Fibroblast of lung (primary cell): ENCODE results near the gene CNDP2. TPM values are rescaled to one million over a fixed set of nuclear protein-coding genes. Genes with fewer than 3 reads are reported as not detected.

Source experiments
- DNase-seq, 2 donors: peaks; one replicate each; pipeline versions ENCODE4 v3.0.0 to v3.0.0-alpha.2; 2010; ENCODE audit warnings: low read depth in 2 of 2
- H2AFZ ChIP-seq: 2 replicates; pipeline ENCODE4 v1.5.1; 2012; ENCODE audit warnings: low read length, control low read depth, inconsistent platforms
- H3K27ac ChIP-seq: 2 replicates; pipeline ENCODE4 v1.5.1; 2011; ENCODE audit warnings: low read length, control low read depth; ENCODE audit not compliant: insufficient read depth
- H3K27me3 ChIP-seq: 2 replicates; pipeline ENCODE4 v1.5.1; 2011; ENCODE audit warnings: mild to moderate bottlenecking, low read length; ENCODE audit not compliant: control insufficient read depth, insufficient read depth
- H3K36me3 ChIP-seq: 2 replicates; pipeline ENCODE4 v1.5.1; 2011; ENCODE audit warnings: low read length; ENCODE audit not compliant: control insufficient read depth, insufficient read depth
- H3K4me1 ChIP-seq: 2 replicates; pipeline ENCODE4 v1.5.1; 2011; ENCODE audit warnings: low read length; ENCODE audit not compliant: control insufficient read depth, insufficient read depth; ENCODE audit errors: extremely low read depth
- H3K4me2 ChIP-seq: 2 replicates; pipeline ENCODE4 v1.5.1; 2011; ENCODE audit warnings: low read length, control low read depth; ENCODE audit not compliant: insufficient read depth; ENCODE audit errors: extremely low read depth
- H3K4me3 ChIP-seq, 4 experiments: fragments of 200-600 bp in 1 of 4; sonication (generic) in 1 of 4; replicated peaks in 1 of 4; 2 replicates each; pipeline ENCODE4 v1.5.1; 2011 to 2016; ENCODE audit warnings: low read length in 4 of 4, low read depth in 3 of 4, mild to moderate bottlenecking in 3 of 4, control low read depth in 2 of 4, inconsistent platforms in 1 of 4, mixed read lengths in 1 of 4; ENCODE audit not compliant: insufficient read depth in 1 of 4; ENCODE audit errors: control extremely low read depth in 1 of 4
- H3K79me2 ChIP-seq: 2 replicates; pipeline ENCODE4 v1.5.1; 2012; ENCODE audit warnings: mild to moderate bottlenecking, low read length, inconsistent platforms; ENCODE audit not compliant: control insufficient read depth, insufficient read depth
- H3K9ac ChIP-seq: 2 replicates; pipeline ENCODE4 v1.5.1; 2011; ENCODE audit warnings: mild to moderate bottlenecking, low read length, control low read depth; ENCODE audit not compliant: insufficient read depth
- H3K9me3 ChIP-seq: 2 replicates; pipeline ENCODE4 v1.5.1; 2012; ENCODE audit warnings: low read depth, low read length; ENCODE audit not compliant: control insufficient read depth, insufficient read depth
- H4K20me1 ChIP-seq: 2 replicates; pipeline ENCODE4 v1.5.1; 2011; ENCODE audit warnings: low read length; ENCODE audit not compliant: control insufficient read depth, insufficient read depth; ENCODE audit errors: extremely low read depth
- EZH2 ChIP-seq: IDR thresholded peaks from 2 replicates; pipeline ENCODE4 v1.5.1; 2012; ENCODE audit warnings: low read length, control low read depth, mild to moderate bottlenecking; ENCODE audit errors: missing control alignments
- polyA plus RNA-seq, 2 donors: library from polyadenylated mRNA; depleted of rRNA in 1 of 2; stranded (reverse) in 1 of 2; unstranded in 1 of 2; fragments of >200 nt; gene quantifications; 2 replicates each; pipeline ENCODE4 v1.2.1, GENCODE V29; 2011 to 2012; ENCODE audit warnings: missing spikeins in 1 of 2
- total RNA-seq: library from RNA; depleted of rRNA; stranded (reverse); fragments of >200 nt; gene quantifications from 2 replicates; pipeline ENCODE4 v1.2.1, GENCODE V29; 2014
- TF ChIP-seq, protein P1 (sequence below), 2 donors: IDR thresholded peaks in 1 of 2; conservative IDR thresholded peaks in 1 of 2; 1 replicate in 1 of 2; 2 replicates in 1 of 2; pipeline ENCODE4 v1.5.1; 2011 to 2012; ENCODE audit warnings: low read length in 2 of 2, control low read depth in 1 of 2, inconsistent platforms in 1 of 2, low read depth in 1 of 2, mild to moderate bottlenecking in 1 of 2

The CNDP2 gene
- total and polyA plus RNA-seq, 2 donors (not counting 1 experiment from before 2014, with no cell fraction given): 41.8 to 69.8 TPM

- TF ChIP-seq, protein P1, sequence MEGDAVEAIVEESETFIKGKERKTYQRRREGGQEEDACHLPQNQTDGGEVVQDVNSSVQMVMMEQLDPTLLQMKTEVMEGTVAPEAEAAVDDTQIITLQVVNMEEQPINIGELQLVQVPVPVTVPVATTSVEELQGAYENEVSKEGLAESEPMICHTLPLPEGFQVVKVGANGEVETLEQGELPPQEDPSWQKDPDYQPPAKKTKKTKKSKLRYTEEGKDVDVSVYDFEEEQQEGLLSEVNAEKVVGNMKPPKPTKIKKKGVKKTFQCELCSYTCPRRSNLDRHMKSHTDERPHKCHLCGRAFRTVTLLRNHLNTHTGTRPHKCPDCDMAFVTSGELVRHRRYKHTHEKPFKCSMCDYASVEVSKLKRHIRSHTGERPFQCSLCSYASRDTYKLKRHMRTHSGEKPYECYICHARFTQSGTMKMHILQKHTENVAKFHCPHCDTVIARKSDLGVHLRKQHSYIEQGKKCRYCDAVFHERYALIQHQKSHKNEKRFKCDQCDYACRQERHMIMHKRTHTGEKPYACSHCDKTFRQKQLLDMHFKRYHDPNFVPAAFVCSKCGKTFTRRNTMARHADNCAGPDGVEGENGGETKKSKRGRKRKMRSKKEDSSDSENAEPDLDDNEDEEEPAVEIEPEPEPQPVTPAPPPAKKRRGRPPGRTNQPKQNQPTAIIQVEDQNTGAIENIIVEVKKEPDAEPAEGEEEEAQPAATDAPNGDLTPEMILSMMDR (conservative IDR thresholded peaks at IDR 0.05 in 1 of 2, IDR thresholded peaks at IDR 0.05 in 1 of 2; ENCODE audit: low read depth in 1 of 2, low read length in 2 of 2): no peak
- TF ChIP-seq EZH2: no peak
- H3K9ac ChIP-seq: peak overlapping the region; percentile 93
Measured at GRCh38 chr18:74496508-74497323, 553 bp downstream of the CNDP2 start.

GRCh38 chr18:74497324-74497676 is 1.1 kb downstream of the CNDP2 start:
- H4K20me1 ChIP-seq: no peaks in the 10 kb centered on the region
- peaks cover 19% of the 10 kb centered on the region for H3K79me2 ChIP-seq
- no peaks in the 10 kb centered on the region for H3K36me3 ChIP-seq
- H3K27ac ChIP-seq: no peak overlapping the region
- peak overlapping the region; percentile 66 to 89 (median 84) for H3K4me3 ChIP-seq
- no peaks in the 10 kb centered on the region for H3K9me3 ChIP-seq
- H3K4me1 ChIP-seq: peaks cover 2% of the 10 kb centered on the region
- DNase-seq: no peak
- TF ChIP-seq, protein P1 (conservative IDR thresholded peaks at IDR 0.05 in 1 of 2, IDR thresholded peaks at IDR 0.05 in 1 of 2; ENCODE audit: low read depth in 1 of 2, low read length in 2 of 2): no peak
- no peak for TF ChIP-seq EZH2
- no peak overlapping the region for H3K9ac ChIP-seq
- H3K27me3 ChIP-seq: no peaks in the 10 kb centered on the region
- H2AFZ ChIP-seq: no peak overlapping the region
- peak overlapping the region; percentile 88 for H3K4me2 ChIP-seq

More at GRCh38 chr18:74496508-74497323, 553 bp downstream of the CNDP2 start:
- Histone ChIP-seq H3K27ac (peak overlapping the region; percentile 95), H3K4me2 (peak overlapping the region; percentile 88), H4K20me1 (no peaks in the 10 kb centered on the region), H3K79me2 (peaks cover 19% of the 10 kb centered on the region), H2AFZ (peak overlapping the region; percentile 87), H3K4me3 (peak overlapping the region; percentile 66 to 89 (median 84)), H3K36me3 (no peaks in the 10 kb centered on the region), H3K27me3 (peaks cover 4% of the 10 kb centered on the region), H3K9me3 (no peaks in the 10 kb centered on the region), H3K4me1 (peaks cover 2% of the 10 kb centered on the region)
- DNase-seq: peak; percentile 39 to 57

GRCh38 chr18:74497778-74498177 is 1.6 kb downstream of the CNDP2 start:
- H3K9me3 ChIP-seq: no peaks in the 10 kb centered on the region
- H3K27me3 ChIP-seq: no peaks in the 10 kb centered on the region
- DNase-seq: no peak
- H3K4me3 ChIP-seq: no peak overlapping the region
- H3K27ac ChIP-seq: no peak overlapping the region
- TF ChIP-seq, protein P1 (conservative IDR thresholded peaks at IDR 0.05 in 1 of 2, IDR thresholded peaks at IDR 0.05 in 1 of 2; ENCODE audit: low read depth in 1 of 2, low read length in 2 of 2): no peak
- no peak for TF ChIP-seq EZH2
- peaks cover 2% of the 10 kb centered on the region for H3K4me1 ChIP-seq
- no peak overlapping the region for H2AFZ ChIP-seq
- peaks cover 19% of the 10 kb centered on the region for H3K79me2 ChIP-seq
- H3K4me2 ChIP-seq: no peak overlapping the region
- H3K9ac ChIP-seq: no peak overlapping the region
- H4K20me1 ChIP-seq: no peaks in the 10 kb centered on the region
- H3K36me3 ChIP-seq: no peaks in the 10 kb centered on the region
